Smooth muscle cell (in vitro differentiated cells): ENCODE measurements around the gene RGS3. TPM values are rescaled to one million over a fixed set of nuclear protein-coding genes. Genes with fewer than 3 reads are reported as not detected.
A peak's percentile ranks its signal among the peaks of the same experiment; 100 is the strongest.

ENCODE experiments used
- DNase-seq: peaks from one replicate; lab custom pipeline; 2025; ENCODE audit not compliant: unreplicated experiment; lab: John Stamatoyannopoulos, UW
- H2AFZ ChIP-seq: fragments of 200-600 bp; sonication (generic); 2 replicates; pipeline ENCODE4 v1.6.0; 2016; ENCODE audit warnings: antibody characterized with exemption, low read depth, mild to moderate bottlenecking
- H3F3A ChIP-seq: fragments of 200-600 bp; sonication (generic); 2 replicates; pipeline ENCODE4 v1.6.0; 2017; ENCODE audit warnings: antibody characterized with exemption, low read depth
- H3K27ac ChIP-seq: fragments of 200-600 bp; sonication (generic); 2 replicates; pipeline ENCODE4 v1.5.1; 2016; ENCODE audit warnings: low read depth, mild to moderate bottlenecking
- H3K27me3 ChIP-seq: fragments of 200-600 bp; sonication (generic); 2 replicates; pipeline ENCODE4 v1.6.1; 2016; ENCODE audit warnings: low read depth, mild to moderate bottlenecking
- H3K36me3 ChIP-seq: fragments of 200-600 bp; sonication (generic); 2 replicates; pipeline ENCODE4 v1.5.1; 2016; ENCODE audit warnings: low read depth
- H3K4me1 ChIP-seq: fragments of 200-600 bp; sonication (generic); 2 replicates; pipeline ENCODE4 v1.5.1; 2016; ENCODE audit warnings: low read depth
- H3K4me2 ChIP-seq: fragments of 200-600 bp; sonication (generic); 2 replicates; pipeline ENCODE4 v1.6.0; 2016; ENCODE audit warnings: mild to moderate bottlenecking
- H3K4me3 ChIP-seq: fragments of 200-600 bp; sonication (generic); 2 replicates; pipeline ENCODE4 v1.5.1; 2016; ENCODE audit warnings: mild to moderate bottlenecking
- H3K79me2 ChIP-seq: fragments of 200-600 bp; sonication (generic); 2 replicates; pipeline ENCODE4 v1.6.0; 2016; ENCODE audit warnings: low read depth, mild to moderate bottlenecking
- H3K9ac ChIP-seq: fragments of 200-600 bp; sonication (generic); 2 replicates; pipeline ENCODE4 v1.6.0; 2016; ENCODE audit warnings: low read depth
- H3K9me3 ChIP-seq: fragments of 200-600 bp; sonication (generic); replicated peaks from 2 replicates; pipeline ENCODE4 v1.5.1; 2016; ENCODE audit warnings: low read depth
- H4K20me1 ChIP-seq: fragments of 200-600 bp; sonication (generic); 2 replicates; pipeline ENCODE4 v1.6.0; 2016; ENCODE audit warnings: low read depth
- CTCF ChIP-seq: fragments of 200-600 bp; sonication (generic); IDR thresholded peaks from 2 replicates; pipeline ENCODE4 v1.5.1; 2017; ENCODE audit warnings: borderline replicate concordance, mild to moderate bottlenecking, antibody characterized with exemption; ENCODE audit not compliant: insufficient read depth, poor library complexity, severe bottlenecking
- WGBS: methylation state at CpG from one replicate; pipeline ENCODE4 v1.1.7; 2016; ENCODE audit warnings: low lambda C conversion rate; 5-methylcytosine and 5-hydroxymethylcytosine counted together
- polyA plus RNA-seq: library from polyadenylated mRNA; unstranded; fragments of >200 nt; fragmentation: Nextera tagmentation; extraction: Ambion mirVana; gene quantifications from 2 replicates; pipeline ENCODE4 v1.2.1, GENCODE V29; 2016
- total RNA-seq: library from RNA; depleted of rRNA; stranded (reverse); fragments of >200 nt; gene quantifications from 2 replicates; pipeline ENCODE4 v1.2.3, GENCODE V29; 2014

Gene RGS3
- total and polyA plus RNA-seq, 2 experiments from 2014 or later, result 43.8 to 108 TPM

GRCh38 chr9:113444736-113445135 is 18.8 kb upstream of the RGS3 start:
- WGBS, result 93% methylated on average over 2 of the region's 2 CpGs
- Histone ChIP-seq H2AFZ (no peak overlapping the region), H3K9me3 (no peaks in the 10 kb centered on the region)

GRCh38 chr9:113446323-113446740 is 17.2 kb upstream of the RGS3 start:
- H4K20me1 ChIP-seq, result no peaks in the 10 kb centered on the region
- H3K9ac ChIP-seq, result no peak overlapping the region
- H2AFZ ChIP-seq, result no peak overlapping the region
- no peaks in the 10 kb centered on the region for H3F3A ChIP-seq
- H3K9me3 ChIP-seq, result no peaks in the 10 kb centered on the region
- H3K4me3 ChIP-seq, result no peak overlapping the region
- H3K4me1 ChIP-seq, result no peaks in the 10 kb centered on the region
- H3K36me3 ChIP-seq, result no peaks in the 10 kb centered on the region
- WGBS, result 49% methylated on average over 3 of the region's 3 CpGs
- H3K27me3 ChIP-seq, result no peaks in the 10 kb centered on the region
- H3K79me2 ChIP-seq, result no peaks in the 10 kb centered on the region
- H3K4me2 ChIP-seq, result no peak overlapping the region
- peak; percentile 72 for TF ChIP-seq CTCF
- no peak for DNase-seq
- no peak overlapping the region for H3K27ac ChIP-seq

More at GRCh38 chr9:113444736-113445135, 18.8 kb upstream of the RGS3 start:
- Histone ChIP-seq H3K4me1 (no peaks in the 10 kb centered on the region), H3K4me3 (no peak overlapping the region), H3F3A (no peaks in the 10 kb centered on the region), H3K9ac (no peak overlapping the region), H3K4me2 (no peak overlapping the region), H3K27ac (no peak overlapping the region), H4K20me1 (no peaks in the 10 kb centered on the region), H3K27me3 (no peaks in the 10 kb centered on the region), H3K36me3 (no peaks in the 10 kb centered on the region), H3K79me2 (no peaks in the 10 kb centered on the region)
- no peak for DNase-seq
- TF ChIP-seq CTCF, result no peak

GRCh38 chr9:113449376-113449775 is 14.2 kb upstream of the RGS3 start:
- peaks cover 6% of the 10 kb centered on the region for H3F3A ChIP-seq
- DNase-seq, result no peak
- no peak for TF ChIP-seq CTCF
- WGBS, result 58% methylated on average over 2 of the region's 2 CpGs
- no peak overlapping the region for H3K9ac ChIP-seq
- H3K4me2 ChIP-seq, result no peak overlapping the region
- H2AFZ ChIP-seq, result no peak overlapping the region
- peaks cover 1% of the 10 kb centered on the region for H3K4me1 ChIP-seq
- no peaks in the 10 kb centered on the region for H4K20me1 ChIP-seq
- no peaks in the 10 kb centered on the region for H3K27me3 ChIP-seq
- H3K9me3 ChIP-seq, result no peaks in the 10 kb centered on the region
- H3K27ac ChIP-seq, result no peak overlapping the region
- H3K4me3 ChIP-seq, result no peak overlapping the region
- no peaks in the 10 kb centered on the region for H3K36me3 ChIP-seq
- no peaks in the 10 kb centered on the region for H3K79me2 ChIP-seq

DNA sequence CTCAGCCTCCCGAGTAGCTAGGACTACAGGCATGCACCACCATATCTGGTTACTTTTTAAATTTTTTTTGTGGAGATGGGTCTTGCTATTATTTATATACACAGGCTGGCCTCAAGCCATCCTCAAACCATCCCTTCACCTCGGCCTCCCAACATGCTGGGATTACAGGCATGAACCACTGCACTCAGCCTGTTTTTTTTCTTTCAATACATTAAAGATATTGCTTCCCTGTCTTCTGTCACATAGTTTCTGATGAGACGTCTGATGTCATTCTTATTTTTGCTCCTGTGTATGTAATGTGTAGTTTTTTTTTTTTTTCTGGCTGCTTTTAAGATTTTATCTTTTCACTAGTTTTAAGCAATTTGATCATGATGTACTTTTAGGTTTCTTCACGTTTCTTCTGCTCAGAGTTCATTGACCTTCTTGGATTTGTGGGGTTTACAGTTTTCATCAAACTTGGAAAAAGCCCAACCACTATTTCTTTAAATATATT is 11.4 kb upstream of the RGS3 start:
- TF ChIP-seq CTCF, result no peak
- Histone ChIP-seq H2AFZ (no peak overlapping the region), H3K36me3 (no peaks in the 10 kb centered on the region), H3K4me2 (no peak overlapping the region), H3F3A (peaks cover 21% of the 10 kb centered on the region), H3K27ac (peak overlapping the region; percentile 37), H3K4me3 (no peak overlapping the region), H3K4me1 (peaks cover 22% of the 10 kb centered on the region), H3K9ac (no peak overlapping the region), H3K27me3 (no peaks in the 10 kb centered on the region), H4K20me1 (no peaks in the 10 kb centered on the region), H3K79me2 (no peaks in the 10 kb centered on the region), H3K9me3 (no peaks in the 10 kb centered on the region)
- no peak for DNase-seq
- 41% methylated on average over 4 of the region's 4 CpGs for WGBS
